Measurements from ENCODE around the gene TCERG1L.
"Not testable (repeated sequence)": the region's sequence is repeated elsewhere in the genome, so short reads cannot be mapped to it uniquely, and the experiment has no call there.

The TCERG1L gene

GRCh38 chr10:131345691-131346090, 34.2 kb upstream of the TCERG1L start:
- no peaks in the 10 kb centered on the region for H3K36me3 ChIP-seq (ENCODE audit: control insufficient read depth in 2 of 2, insufficient read depth in 2 of 2, low read length in 2 of 2)
- H3K27me3 ChIP-seq (ENCODE audit: control insufficient read depth in 1 of 2, insufficient read depth in 2 of 2, low read length in 2 of 2): peaks cover 0 to 11% of the 10 kb centered on the region in 2 donors
- H3K9me3 ChIP-seq (ENCODE audit: control insufficient read depth in 2 of 2, low read length in 2 of 2): no peaks in the 10 kb centered on the region
- no peak overlapping the region for H3K27ac ChIP-seq (ENCODE audit: low read length)
- H3K4me3 ChIP-seq (ENCODE audit: low read length in 2 of 2): no peak overlapping the region
- no peaks in the 10 kb centered on the region for H3K4me1 ChIP-seq (ENCODE audit: control insufficient read depth, insufficient read depth, low read length)
- H3K9ac ChIP-seq (ENCODE audit: low read length in 2 of 2): no peak overlapping the region

DNA sequence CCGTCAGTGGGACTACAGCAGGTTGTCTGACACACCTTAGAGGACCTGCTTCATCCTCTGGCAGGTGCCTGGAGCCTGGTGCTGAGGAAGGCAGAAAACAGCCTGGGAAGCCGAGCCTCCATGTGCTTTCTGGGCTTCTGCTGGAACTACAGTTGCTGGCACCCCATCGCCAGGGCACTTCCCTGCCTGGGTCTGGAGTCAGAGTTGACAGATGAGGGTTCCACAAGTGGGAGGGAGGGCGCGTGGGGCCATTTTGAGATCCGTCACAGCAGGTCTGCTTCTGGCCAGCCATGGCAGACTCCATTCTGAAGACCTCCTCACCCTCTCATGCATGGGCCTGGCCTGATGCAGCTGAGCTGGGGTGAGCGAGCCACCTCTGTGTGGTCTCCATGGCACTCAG, 33.2 kb upstream of the TCERG1L start:
- Histone ChIP-seq H3K27me3 (ENCODE audit: control insufficient read depth in 1 of 2, insufficient read depth in 2 of 2, low read length in 2 of 2) (peaks cover 0 to 9% of the 10 kb centered on the region in 2 donors), H3K4me1 (ENCODE audit: control insufficient read depth, insufficient read depth, low read length) (no peaks in the 10 kb centered on the region), H3K27ac (ENCODE audit: low read length) (no peak overlapping the region), H3K36me3 (ENCODE audit: control insufficient read depth in 2 of 2, insufficient read depth in 2 of 2, low read length in 2 of 2) (no peaks in the 10 kb centered on the region), H3K9me3 (ENCODE audit: control insufficient read depth in 2 of 2, low read length in 2 of 2) (no peaks in the 10 kb centered on the region), H3K9ac (ENCODE audit: low read length in 2 of 2) (no peak overlapping the region), H3K4me3 (ENCODE audit: low read length in 2 of 2) (no peak overlapping the region)

DNA sequence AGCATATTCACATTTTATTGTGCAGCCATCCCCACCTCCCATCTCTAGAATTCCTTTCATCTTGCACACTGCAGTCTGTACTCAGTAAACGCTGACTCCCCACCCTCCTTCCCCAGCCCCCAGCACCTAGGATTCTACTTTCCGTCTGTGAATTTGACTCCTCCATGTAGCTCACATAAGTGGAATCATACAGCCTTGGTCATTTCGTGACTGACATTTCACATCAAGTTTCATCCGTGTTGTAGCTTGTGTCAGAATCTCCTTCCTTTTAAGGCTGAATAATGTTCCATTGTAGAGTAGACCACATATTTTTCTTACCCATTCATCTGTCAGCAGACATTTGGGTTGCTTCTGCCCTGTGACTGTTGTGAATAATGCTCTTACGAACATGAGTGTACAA, 26.2 kb upstream of the TCERG1L start:
- no peak overlapping the region for H3K27ac ChIP-seq (ENCODE audit: low read length)
- peaks cover 0 to 2% of the 10 kb centered on the region in 2 donors for H3K27me3 ChIP-seq (ENCODE audit: control insufficient read depth in 1 of 2, insufficient read depth in 2 of 2, low read length in 2 of 2)
- H3K9me3 ChIP-seq (ENCODE audit: control insufficient read depth in 2 of 2, low read length in 2 of 2): peaks cover 0 to 14% of the 10 kb centered on the region in 2 donors
- H3K4me3 ChIP-seq (ENCODE audit: low read length in 2 of 2): no peak overlapping the region
- no peak overlapping the region for H3K9ac ChIP-seq (ENCODE audit: low read length in 2 of 2)
- no peaks in the 10 kb centered on the region for H3K36me3 ChIP-seq (ENCODE audit: control insufficient read depth in 2 of 2, insufficient read depth in 2 of 2, low read length in 2 of 2)
- H3K4me1 ChIP-seq (ENCODE audit: control insufficient read depth, insufficient read depth, low read length): no peaks in the 10 kb centered on the region

GRCh38 chr10:131332821-131333220, 21.3 kb upstream of the TCERG1L start:
- Histone ChIP-seq H3K4me3 (ENCODE audit: low read length in 2 of 2) (no peak overlapping the region), H3K9me3 (ENCODE audit: control insufficient read depth in 2 of 2, low read length in 2 of 2) (peaks cover 0 to 9% of the 10 kb centered on the region in 2 donors), H3K27ac (ENCODE audit: low read length) (no peak overlapping the region), H3K9ac (ENCODE audit: low read length in 2 of 2) (no peak overlapping the region), H3K4me1 (ENCODE audit: control insufficient read depth, insufficient read depth, low read length) (no peaks in the 10 kb centered on the region), H3K27me3 (ENCODE audit: control insufficient read depth in 1 of 2, insufficient read depth in 2 of 2, low read length in 2 of 2) (peaks cover 0 to 2% of the 10 kb centered on the region in 2 donors), H3K36me3 (ENCODE audit: control insufficient read depth in 2 of 2, insufficient read depth in 2 of 2, low read length in 2 of 2) (no peaks in the 10 kb centered on the region)

GRCh38 chr10:131323880-131324279, 12.4 kb upstream of the TCERG1L start:
- H3K36me3 ChIP-seq (ENCODE audit: control insufficient read depth in 2 of 2, insufficient read depth in 2 of 2, low read length in 2 of 2): no peaks in the 10 kb centered on the region
- H3K9me3 ChIP-seq (ENCODE audit: control insufficient read depth in 2 of 2, low read length in 2 of 2): peaks cover 0 to 4% of the 10 kb centered on the region in 2 donors
- H3K27ac ChIP-seq (ENCODE audit: low read length): no peak overlapping the region
- no peaks in the 10 kb centered on the region for H3K4me1 ChIP-seq (ENCODE audit: control insufficient read depth, insufficient read depth, low read length)
- H3K27me3 ChIP-seq (ENCODE audit: control insufficient read depth in 1 of 2, insufficient read depth in 2 of 2, low read length in 2 of 2): peaks cover 3 to 8% of the 10 kb centered on the region in 2 donors
- H3K9ac ChIP-seq (ENCODE audit: low read length in 2 of 2): no peak overlapping the region
- no peak overlapping the region for H3K4me3 ChIP-seq (ENCODE audit: low read length in 2 of 2)

DNA sequence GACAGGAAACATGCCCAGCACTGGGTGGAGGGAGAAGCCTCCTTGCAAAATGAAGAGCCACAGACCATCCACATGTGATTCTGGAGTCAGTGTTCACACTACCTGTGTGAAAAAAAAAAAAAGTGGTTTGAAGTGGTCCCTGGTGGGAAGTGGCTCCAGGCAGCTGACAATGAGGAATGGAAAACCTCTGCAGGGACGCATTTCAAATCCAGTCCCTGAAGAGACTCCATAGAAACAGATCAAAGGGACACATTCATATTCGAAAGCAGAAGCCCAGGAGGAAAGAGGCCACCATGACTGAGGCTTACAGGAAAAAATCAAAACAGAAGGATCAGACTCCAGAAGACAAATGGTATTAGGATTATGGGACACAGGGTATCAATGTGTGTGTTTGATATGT, 11.5 kb upstream of the TCERG1L start:
- Histone ChIP-seq H3K4me3 (ENCODE audit: low read length in 2 of 2) (no peak overlapping the region), H3K9ac (ENCODE audit: low read length in 2 of 2) (no peak overlapping the region), H3K27me3 (ENCODE audit: control insufficient read depth in 1 of 2, insufficient read depth in 2 of 2, low read length in 2 of 2) (peaks cover 3 to 12% of the 10 kb centered on the region in 2 donors), H3K9me3 (ENCODE audit: control insufficient read depth in 2 of 2, low read length in 2 of 2) (peaks cover 0 to 4% of the 10 kb centered on the region in 2 donors), H3K27ac (ENCODE audit: low read length) (no peak overlapping the region), H3K36me3 (ENCODE audit: control insufficient read depth in 2 of 2, insufficient read depth in 2 of 2, low read length in 2 of 2) (no peaks in the 10 kb centered on the region), H3K4me1 (ENCODE audit: control insufficient read depth, insufficient read depth, low read length) (no peaks in the 10 kb centered on the region)

DNA sequence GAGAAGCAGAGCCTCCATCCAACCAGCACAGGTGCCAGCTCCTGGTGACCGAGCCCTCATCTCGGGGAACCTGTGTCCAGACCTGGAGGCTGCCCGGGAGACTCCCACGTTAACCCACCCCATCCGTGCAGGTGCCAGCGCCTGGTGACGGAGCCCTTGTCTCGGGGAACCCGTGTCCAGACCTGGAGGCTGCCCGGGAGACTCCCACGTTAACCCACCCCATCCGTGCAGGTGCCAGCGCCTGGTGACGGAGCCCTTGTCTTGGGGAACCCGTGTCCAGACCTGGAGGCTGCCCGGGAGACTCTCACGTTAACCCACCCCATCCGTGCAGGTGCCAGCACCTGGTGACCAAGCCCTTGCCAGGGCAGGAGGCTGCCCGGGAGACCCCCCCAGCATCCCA, 11.1 kb upstream of the TCERG1L start:
- not testable (repeated sequence) for H3K27ac ChIP-seq (ENCODE audit: low read length); H3K9ac ChIP-seq (ENCODE audit: low read length in 2 of 2); H3K36me3 ChIP-seq (ENCODE audit: control insufficient read depth in 2 of 2, insufficient read depth in 2 of 2, low read length in 2 of 2); H3K4me1 ChIP-seq (ENCODE audit: control insufficient read depth, insufficient read depth, low read length); H3K4me3 ChIP-seq (ENCODE audit: low read length in 2 of 2); H3K9me3 ChIP-seq (ENCODE audit: control insufficient read depth in 2 of 2, low read length in 2 of 2)
- H3K27me3 ChIP-seq (ENCODE audit: control insufficient read depth in 1 of 2, insufficient read depth in 2 of 2, low read length in 2 of 2): peaks cover 6 to 14% of the 10 kb centered on the region in 2 donors

DNA sequence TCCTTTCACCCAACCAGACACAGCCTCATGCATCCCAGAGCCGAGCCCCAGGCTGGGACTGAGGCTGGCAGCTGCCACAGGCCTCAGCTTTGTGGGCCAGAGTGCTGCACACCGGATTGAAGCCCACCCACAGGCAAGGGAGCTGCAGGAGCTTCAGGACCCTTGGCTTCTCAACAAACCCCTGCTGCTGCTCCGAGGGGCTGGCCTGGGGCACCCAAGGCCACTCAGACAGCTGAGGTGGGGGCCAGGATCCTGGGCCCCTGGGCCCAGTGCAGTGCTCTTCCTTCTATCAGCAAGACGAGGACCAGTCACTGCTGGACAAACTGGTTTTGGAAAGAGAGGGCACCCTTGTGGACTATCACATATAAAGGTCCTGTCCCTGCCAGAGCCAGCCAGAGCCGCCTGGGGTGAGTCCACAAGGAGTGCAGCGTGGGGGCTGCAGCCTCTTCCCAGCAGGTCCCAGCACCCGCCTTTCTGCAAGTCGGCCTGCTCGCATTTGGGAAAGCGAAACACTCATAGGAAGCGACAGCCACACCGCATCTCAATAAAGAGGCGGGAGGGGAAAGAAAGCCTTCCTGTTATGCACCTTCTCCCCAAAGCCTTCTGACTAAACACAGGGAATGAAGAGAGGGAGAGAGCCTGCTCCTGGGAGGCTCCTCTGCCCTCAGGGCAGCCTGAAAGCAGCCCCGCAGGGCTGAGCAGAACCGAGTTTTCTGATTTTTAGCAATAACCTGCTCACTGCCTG, 9.5 kb upstream of the TCERG1L start:
- Histone ChIP-seq H3K4me3 (ENCODE audit: low read length in 2 of 2) (no peak overlapping the region), H3K27me3 (ENCODE audit: control insufficient read depth in 1 of 2, insufficient read depth in 2 of 2, low read length in 2 of 2) (peaks cover 7 to 14% of the 10 kb centered on the region in 2 donors), H3K36me3 (ENCODE audit: control insufficient read depth in 2 of 2, insufficient read depth in 2 of 2, low read length in 2 of 2) (no peaks in the 10 kb centered on the region), H3K9me3 (ENCODE audit: control insufficient read depth in 2 of 2, low read length in 2 of 2) (no peaks in the 10 kb centered on the region), H3K27ac (ENCODE audit: low read length) (no peak overlapping the region), H3K9ac (ENCODE audit: low read length in 2 of 2) (no peak overlapping the region), H3K4me1 (ENCODE audit: control insufficient read depth, insufficient read depth, low read length) (no peaks in the 10 kb centered on the region)

DNA sequence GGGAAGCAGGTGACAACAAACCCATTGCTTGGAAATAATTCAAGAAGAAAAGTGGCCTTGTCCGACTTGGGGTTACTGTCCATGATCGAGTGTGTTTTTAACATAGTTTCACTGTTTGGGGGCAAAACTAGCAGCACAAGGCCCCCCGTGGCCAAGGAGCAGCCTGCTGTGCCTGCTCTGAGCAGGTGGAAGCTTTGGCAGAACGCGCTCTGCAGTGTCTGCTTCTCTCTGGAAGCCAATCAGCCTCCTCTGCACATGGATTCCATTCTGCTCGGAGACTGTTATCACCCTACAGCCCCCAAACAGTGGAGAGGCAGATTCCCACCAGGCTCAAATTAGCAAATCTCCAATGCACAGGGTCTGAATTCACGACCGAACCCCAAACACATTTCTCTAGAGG, 7.3 kb upstream of the TCERG1L start:
- no peak overlapping the region for H3K4me3 ChIP-seq (ENCODE audit: low read length in 2 of 2)
- H3K4me1 ChIP-seq (ENCODE audit: control insufficient read depth, insufficient read depth, low read length): no peaks in the 10 kb centered on the region
- H3K36me3 ChIP-seq (ENCODE audit: control insufficient read depth in 2 of 2, insufficient read depth in 2 of 2, low read length in 2 of 2): no peaks in the 10 kb centered on the region
- H3K27ac ChIP-seq (ENCODE audit: low read length): no peak overlapping the region
- H3K9ac ChIP-seq (ENCODE audit: low read length in 2 of 2): no peak overlapping the region
- peaks cover 7 to 20% of the 10 kb centered on the region in 2 donors for H3K27me3 ChIP-seq (ENCODE audit: control insufficient read depth in 1 of 2, insufficient read depth in 2 of 2, low read length in 2 of 2)
- H3K9me3 ChIP-seq (ENCODE audit: control insufficient read depth in 2 of 2, low read length in 2 of 2): no peaks in the 10 kb centered on the region

GRCh38 chr10:131318291-131318690, 6.8 kb upstream of the TCERG1L start:
- H3K27me3 ChIP-seq (ENCODE audit: control insufficient read depth in 1 of 2, insufficient read depth in 2 of 2, low read length in 2 of 2): peaks cover 7 to 18% of the 10 kb centered on the region in 2 donors
- H3K4me3 ChIP-seq (ENCODE audit: low read length in 2 of 2): no peak overlapping the region
- no peaks in the 10 kb centered on the region for H3K36me3 ChIP-seq (ENCODE audit: control insufficient read depth in 2 of 2, insufficient read depth in 2 of 2, low read length in 2 of 2)
- H3K9ac ChIP-seq (ENCODE audit: low read length in 2 of 2): no peak overlapping the region
- H3K27ac ChIP-seq (ENCODE audit: low read length): no peak overlapping the region
- no peaks in the 10 kb centered on the region for H3K9me3 ChIP-seq (ENCODE audit: control insufficient read depth in 2 of 2, low read length in 2 of 2)
- H3K4me1 ChIP-seq (ENCODE audit: control insufficient read depth, insufficient read depth, low read length): no peaks in the 10 kb centered on the region

- Histone ChIP-seq H3K36me3 (ENCODE audit: control insufficient read depth in 2 of 2, insufficient read depth in 2 of 2, low read length in 2 of 2) (no peaks in the 10 kb centered on the region), H3K4me3 (ENCODE audit: low read length in 2 of 2) (no peak overlapping the region), H3K27ac (ENCODE audit: low read length) (no peak overlapping the region), H3K27me3 (ENCODE audit: control insufficient read depth in 1 of 2, insufficient read depth in 2 of 2, low read length in 2 of 2) (peaks cover 15 to 24% of the 10 kb centered on the region in 2 donors), H3K9ac (ENCODE audit: low read length in 2 of 2) (no peak overlapping the region), H3K9me3 (ENCODE audit: control insufficient read depth in 2 of 2, low read length in 2 of 2) (no peaks in the 10 kb centered on the region), H3K4me1 (ENCODE audit: control insufficient read depth, insufficient read depth, low read length) (peaks cover 2% of the 10 kb centered on the region)
Observed at GRCh38 chr10:131316321-131317075, 5.0 kb upstream of the TCERG1L start.

Data from stomach smooth muscle (tissue), 2 donors.